HepG2 (cell line): Measurements from ENCODE around the gene CD276. TPM values are rescaled to one million over a fixed set of nuclear protein-coding genes. Genes with fewer than 3 reads are reported as not detected.

Experiments used
- ATAC-seq: fragments of 200-7000 bp; cut with Tn5 transposase; 3 replicates; pipeline ENCODE4 v1.9.1; 2020; ENCODE audit warnings: mild to moderate bottlenecking, moderate library complexity
- BruUV-seq: library from RNA; stranded (reverse); fragments of 400-500 nt; replicated peaks from 2 replicates; lab custom pipeline; 2021; lab: Mats Ljungman, UMichigan
- CTCF ChIA-PET: fragments of 300-600 bp; formaldehyde crosslinking; extraction: SDS; loops from one replicate; lab custom pipeline; 2021; ENCODE audit warnings: low total read pairs, inconsistent platforms, low intra/inter-chr PET ratio; lab: Yijun Ruan, JAX
- POLR2A ChIA-PET: fragments of 350-600 bp; sonication (Branson Sonifier 250); formaldehyde crosslinking; loops from one replicate; lab custom pipeline; 2020; ENCODE audit warnings: antibody characterized with exemption, inconsistent platforms; lab: Yijun Ruan, JAX
- DNase-seq: peaks from one replicate; pipeline ENCODE4 v3.0.0-alpha.2; 2015; ENCODE audit warnings: low spot score
- FAIRE-seq: peaks from 3 replicates; lab custom pipeline; 2011; peaks lifted over from hg19 to GRCh38; lab: Jason Lieb, UNC
- H2AFZ ChIP-seq: one replicate; pipeline ENCODE4 v1.6.1; 2011; ENCODE audit warnings: low read length, inconsistent platforms
- H3K27ac ChIP-seq: fragments of 300-600 bp; 3 replicates; pipeline ENCODE4 v1.8.0; 2011; ENCODE audit warnings: mixed run types, mild to moderate bottlenecking, mixed read lengths, low read length, inconsistent platforms; ENCODE audit not compliant: insufficient read depth; ENCODE audit errors: extremely low read length
- H3K27me3 ChIP-seq, 2 experiments: fragments of 200-600 bp in 1 of 2; 2 replicates in 1 of 2; 3 replicates in 1 of 2; pipeline versions ENCODE4 v1.6.0 to v1.8.0; 2011; ENCODE audit warnings: low read length in 2 of 2, mild to moderate bottlenecking in 2 of 2, moderate library complexity in 2 of 2, inconsistent platforms in 1 of 2; ENCODE audit not compliant: insufficient read depth in 2 of 2, control insufficient read depth in 1 of 2
- H3K36me3 ChIP-seq, 2 experiments: fragments of 200-600 bp in 1 of 2; replicated peaks in 1 of 2; 2 replicates in 1 of 2; 3 replicates in 1 of 2; pipeline versions ENCODE4 v1.5.1 to v1.8.0; 2011; ENCODE audit warnings: low read length in 2 of 2, inconsistent platforms in 1 of 2; ENCODE audit not compliant: insufficient read depth in 2 of 2, control insufficient read depth in 1 of 2
- H3K4me1 ChIP-seq: 2 replicates; pipeline ENCODE4 v1.5.1; 2012; ENCODE audit warnings: low read length, inconsistent platforms; ENCODE audit not compliant: insufficient read depth
- H3K4me2 ChIP-seq: 2 replicates; pipeline ENCODE4 v1.6.0; 2011; ENCODE audit warnings: low read depth, low read length, inconsistent platforms
- H3K4me3 ChIP-seq, 3 experiments: fragments of 200-600 bp in 1 of 3; sonication (generic), shearing (Covaris generic) in 1 of 3; replicated peaks in 1 of 3; 2 replicates each; pipeline ENCODE4 v1.5.1; 2011 to 2016; ENCODE audit warnings: low read length in 3 of 3, inconsistent platforms in 2 of 3, low read depth in 2 of 3, mild to moderate bottlenecking in 2 of 3, control low read depth in 1 of 3, mixed read lengths in 1 of 3; ENCODE audit not compliant: insufficient read depth in 1 of 3
- H3K79me2 ChIP-seq: one replicate; pipeline ENCODE4 v1.6.1; 2011; ENCODE audit warnings: low read length, inconsistent platforms; ENCODE audit not compliant: insufficient read depth
- H3K9ac ChIP-seq: 2 replicates; pipeline ENCODE4 v1.6.0; 2011; ENCODE audit warnings: mild to moderate bottlenecking, low read depth, low read length, inconsistent platforms; ENCODE audit not compliant: insufficient read depth
- H3K9me3 ChIP-seq: 2 replicates; pipeline ENCODE4 v1.5.1; 2012; ENCODE audit warnings: mild to moderate bottlenecking, low read length
- H4K20me1 ChIP-seq: 2 replicates; pipeline ENCODE4 v1.6.0; 2011; ENCODE audit warnings: inconsistent platforms, mild to moderate bottlenecking, low read length, moderate library complexity; ENCODE audit not compliant: insufficient read depth
- BCL6 ChIP-seq: IDR thresholded peaks from 2 replicates; pipeline ENCODE4 v1.6.1; 2016; ENCODE audit warnings: missing genetic modification reagents, missing compliant biosample characterization
- NFIB ChIP-seq: sonication (generic); formaldehyde crosslinking; IDR thresholded peaks from 2 replicates; pipeline ENCODE4 v1.9.0; 2021; ENCODE audit warnings: missing genetic modification reagents, mild to moderate bottlenecking, borderline replicate concordance
- PRMT3 ChIP-seq: sonication (generic); formaldehyde crosslinking; IDR thresholded peaks from 2 replicates; pipeline ENCODE4 v1.8.1; 2022; ENCODE audit warnings: low read depth, mild to moderate bottlenecking, moderate library complexity, missing genetic modification reagents, borderline replicate concordance
- SSRP1 ChIP-seq: IDR thresholded peaks from 2 replicates; pipeline ENCODE4 v1.6.1; 2016; ENCODE audit warnings: control low read depth
- TAF1 ChIP-seq: sonication (generic); formaldehyde crosslinking; IDR thresholded peaks from 2 replicates; pipeline ENCODE4 v1.4.0; 2020; ENCODE audit warnings: missing genetic modification reagents
- ZFP36L2 ChIP-seq: sonication (generic); formaldehyde crosslinking; IDR thresholded peaks from 2 replicates; pipeline ENCODE4 v1.4.0; 2020; ENCODE audit warnings: missing genetic modification reagents
- ZNF350 ChIP-seq: sonication (generic); formaldehyde crosslinking; IDR thresholded peaks from 2 replicates; pipeline ENCODE4 v1.4.0; 2020; ENCODE audit warnings: mild to moderate bottlenecking, low read depth, missing genetic modification reagents, borderline replicate concordance
- ZNF543 ChIP-seq: sonication (generic); formaldehyde crosslinking; IDR thresholded peaks from 2 replicates; pipeline ENCODE4 v1.4.0; 2020; ENCODE audit warnings: mild to moderate bottlenecking, missing genetic modification reagents
- ZNF569 ChIP-seq: sonication (generic); formaldehyde crosslinking; IDR thresholded peaks from 2 replicates; pipeline ENCODE4 v1.5.0; 2020; ENCODE audit warnings: mild to moderate bottlenecking, missing genetic modification reagents, moderate library complexity, borderline replicate concordance
- WGBS: methylation state at CpG from one replicate; pipeline ENCODE4 v1.1.6; 2017; ENCODE audit warnings: low lambda C conversion rate; 5-methylcytosine and 5-hydroxymethylcytosine counted together
- in situ Hi-C: cut with HindIII; loops from 2 replicates; pipeline ENCODE4 v1.10.0; 2017; ENCODE audit warnings: low pct_unique_long_range_greater_than_20kb; ENCODE audit not compliant: extremely low pct_ligation_motif_present
- intact Hi-C: fragments of 100-400 bp; cut with micrococcal nuclease; formaldehyde crosslinking; loops from one replicate; pipeline ENCODE4 v1.10.0; 2022; ENCODE audit not compliant: unreplicated experiment
- polyA plus RNA-seq, 8 experiments: library from polyadenylated mRNA; depleted of rRNA in 3 of 8; stranded (reverse) in 7 of 8; unstranded in 1 of 8; fragments of >200 nt; fragmentation: Illumina TruSeq in 4 of 8; extraction: Trizol in 4 of 8; gene quantifications; 2 replicates each; pipeline versions ENCODE4 v1.2.1 to v1.2.3, GENCODE V29; 2011 to 2016; ENCODE audit warnings: low read depth in 4 of 8, missing spikeins in 1 of 8, mixed read lengths in 1 of 8; ENCODE audit not compliant: insufficient read depth in 1 of 8
- total RNA-seq, 5 experiments: library from RNA; depleted of rRNA; stranded (reverse); fragments of >200 nt; fragmentation: Illumina TruSeq; extraction: Trizol; gene quantifications; 2 replicates each; pipeline ENCODE4 v1.2.3, GENCODE V29; 2016; ENCODE audit warnings: low read depth in 1 of 5
- TF ChIP-seq, protein P1 (sequence below): sonication (generic); formaldehyde crosslinking; IDR thresholded peaks from 2 replicates; pipeline ENCODE4 v1.4.0; 2020; ENCODE audit warnings: missing genetic modification reagents, mild to moderate bottlenecking, borderline replicate concordance
- TF ChIP-seq, protein P2 (sequence below): sonication (generic); formaldehyde crosslinking; IDR thresholded peaks from 2 replicates; pipeline ENCODE4 v1.8.0; 2022; ENCODE audit warnings: mild to moderate bottlenecking, missing genetic modification reagents
- TF ChIP-seq, protein P3 (sequence below): sonication (generic); formaldehyde crosslinking; IDR thresholded peaks from 2 replicates; pipeline ENCODE4 v1.4.0; 2020; ENCODE audit warnings: missing genetic modification reagents, mild to moderate bottlenecking, borderline replicate concordance
- TF ChIP-seq, protein P4 (sequence below): IDR thresholded peaks from 2 replicates; pipeline ENCODE4 v1.6.1; 2016

The CD276 gene
- total and polyA plus RNA-seq, 2 of the 13 experiments (the other 11 are each of a cell fraction or from before 2014, with no cell fraction given): 24.6 to 55.2 TPM

DNA sequence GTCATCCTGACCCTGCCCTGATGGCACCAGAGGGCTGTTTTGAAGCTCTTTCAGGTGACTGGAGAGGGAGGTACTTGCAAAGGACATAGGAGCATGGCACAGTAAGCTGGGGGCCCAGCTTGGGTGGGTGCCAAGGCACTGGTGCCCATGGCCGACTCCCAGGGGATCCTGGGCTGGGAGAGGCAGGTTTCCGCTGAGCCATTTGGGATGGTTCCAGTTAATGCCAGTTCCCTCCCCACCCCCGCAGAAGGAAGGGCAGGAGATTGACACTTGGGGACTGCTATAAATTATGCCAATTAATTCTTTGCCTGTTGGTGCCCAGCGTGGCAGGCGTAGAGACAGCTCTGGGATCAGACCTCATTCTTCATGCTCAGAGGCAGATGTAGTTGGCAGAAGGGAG, 26.1 kb downstream of the CD276 start (continued):
- TF ChIP-seq, protein P1, sequence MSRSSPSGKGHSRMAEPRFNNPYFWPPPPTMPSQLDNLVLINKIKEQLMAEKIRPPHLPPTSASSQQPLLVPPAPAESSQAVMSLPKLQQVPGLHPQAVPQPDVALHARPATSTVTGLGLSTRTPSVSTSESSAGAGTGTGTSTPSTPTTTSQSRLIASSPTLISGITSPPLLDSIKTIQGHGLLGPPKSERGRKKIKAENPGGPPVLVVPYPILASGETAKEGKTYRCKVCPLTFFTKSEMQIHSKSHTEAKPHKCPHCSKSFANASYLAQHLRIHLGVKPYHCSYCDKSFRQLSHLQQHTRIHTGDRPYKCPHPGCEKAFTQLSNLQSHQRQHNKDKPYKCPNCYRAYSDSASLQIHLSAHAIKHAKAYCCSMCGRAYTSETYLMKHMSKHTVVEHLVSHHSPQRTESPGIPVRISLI (CRISPR knock-in tag): no peak
- TF ChIP-seq, all 625 proteins: peak for 0

DNA sequence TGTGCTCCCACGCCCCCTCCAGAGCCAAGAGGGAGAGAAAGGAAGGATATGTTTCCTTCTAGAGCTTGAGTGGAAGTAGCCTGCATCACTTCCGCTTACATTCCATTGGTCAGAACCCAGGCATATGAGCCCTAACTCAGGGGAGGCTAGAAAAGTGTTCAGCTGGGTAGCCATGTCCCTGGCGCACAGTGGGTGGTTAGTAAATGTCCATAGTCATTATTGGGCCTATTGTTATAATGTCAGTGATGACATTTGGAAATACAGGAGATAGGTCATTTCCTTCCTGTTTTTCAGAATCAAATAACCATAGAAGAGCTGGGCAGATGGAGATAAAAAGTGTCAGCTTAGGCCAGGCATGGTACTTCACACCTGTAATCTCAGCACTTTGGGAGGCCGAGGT, 27.3 kb downstream of the CD276 start:
- no peaks in the 10 kb centered on the region for H3K9me3 ChIP-seq
- no peak for DNase-seq
- ChIA-PET CTCF (no interaction called here), POLR2A (no interaction called here)
- 97% methylated on average over 3 of the region's 4 CpGs for WGBS
- no peaks in the 10 kb centered on the region for H4K20me1 ChIP-seq
- no peak overlapping the region for H3K4me3 ChIP-seq
- no peak overlapping the region for H3K9ac ChIP-seq
- in situ Hi-C loops (no loop called here), intact Hi-C loops (no loop called here)
- no peak for FAIRE-seq
- H3K79me2 ChIP-seq: no peaks in the 10 kb centered on the region
- H3K36me3 ChIP-seq: peaks cover 7 to 39% of the 10 kb centered on the region in 2 experiments
- no peak overlapping the region for H3K27ac ChIP-seq
- H3K4me2 ChIP-seq: no peak overlapping the region
- no peak overlapping the region for H2AFZ ChIP-seq
- no TSS peak for BruUV-seq
- no peaks in the 10 kb centered on the region for H3K27me3 ChIP-seq
- no peak for ATAC-seq
- no peaks in the 10 kb centered on the region for H3K4me1 ChIP-seq
- TF ChIP-seq TAF1 (no peak), ZFP36L2 (CRISPR knock-in tag) (no peak), ZNF569 (no peak), PRMT3 (CRISPR knock-in tag) (no peak), ZNF543 (no peak), NFIB (CRISPR knock-in tag) (no peak), BCL6 (CRISPR knock-in tag) (no peak), SSRP1 (CRISPR knock-in tag) (no peak), ZNF350 (CRISPR knock-in tag) (no peak)
- TF ChIP-seq, protein P2, sequence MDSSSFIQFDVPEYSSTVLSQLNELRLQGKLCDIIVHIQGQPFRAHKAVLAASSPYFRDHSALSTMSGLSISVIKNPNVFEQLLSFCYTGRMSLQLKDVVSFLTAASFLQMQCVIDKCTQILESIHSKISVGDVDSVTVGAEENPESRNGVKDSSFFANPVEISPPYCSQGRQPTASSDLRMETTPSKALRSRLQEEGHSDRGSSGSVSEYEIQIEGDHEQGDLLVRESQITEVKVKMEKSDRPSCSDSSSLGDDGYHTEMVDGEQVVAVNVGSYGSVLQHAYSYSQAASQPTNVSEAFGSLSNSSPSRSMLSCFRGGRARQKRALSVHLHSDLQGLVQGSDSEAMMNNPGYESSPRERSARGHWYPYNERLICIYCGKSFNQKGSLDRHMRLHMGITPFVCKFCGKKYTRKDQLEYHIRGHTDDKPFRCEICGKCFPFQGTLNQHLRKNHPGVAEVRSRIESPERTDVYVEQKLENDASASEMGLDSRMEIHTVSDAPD (CRISPR knock-in tag): no peak
- TF ChIP-seq, protein P1 (CRISPR knock-in tag): no peak
- TF ChIP-seq, protein P3, sequence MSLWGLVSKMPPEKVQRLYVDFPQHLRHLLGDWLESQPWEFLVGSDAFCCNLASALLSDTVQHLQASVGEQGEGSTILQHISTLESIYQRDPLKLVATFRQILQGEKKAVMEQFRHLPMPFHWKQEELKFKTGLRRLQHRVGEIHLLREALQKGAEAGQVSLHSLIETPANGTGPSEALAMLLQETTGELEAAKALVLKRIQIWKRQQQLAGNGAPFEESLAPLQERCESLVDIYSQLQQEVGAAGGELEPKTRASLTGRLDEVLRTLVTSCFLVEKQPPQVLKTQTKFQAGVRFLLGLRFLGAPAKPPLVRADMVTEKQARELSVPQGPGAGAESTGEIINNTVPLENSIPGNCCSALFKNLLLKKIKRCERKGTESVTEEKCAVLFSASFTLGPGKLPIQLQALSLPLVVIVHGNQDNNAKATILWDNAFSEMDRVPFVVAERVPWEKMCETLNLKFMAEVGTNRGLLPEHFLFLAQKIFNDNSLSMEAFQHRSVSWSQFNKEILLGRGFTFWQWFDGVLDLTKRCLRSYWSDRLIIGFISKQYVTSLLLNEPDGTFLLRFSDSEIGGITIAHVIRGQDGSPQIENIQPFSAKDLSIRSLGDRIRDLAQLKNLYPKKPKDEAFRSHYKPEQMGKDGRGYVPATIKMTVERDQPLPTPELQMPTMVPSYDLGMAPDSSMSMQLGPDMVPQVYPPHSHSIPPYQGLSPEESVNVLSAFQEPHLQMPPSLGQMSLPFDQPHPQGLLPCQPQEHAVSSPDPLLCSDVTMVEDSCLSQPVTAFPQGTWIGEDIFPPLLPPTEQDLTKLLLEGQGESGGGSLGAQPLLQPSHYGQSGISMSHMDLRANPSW (CRISPR knock-in tag): no peak
- TF ChIP-seq, protein P4, sequence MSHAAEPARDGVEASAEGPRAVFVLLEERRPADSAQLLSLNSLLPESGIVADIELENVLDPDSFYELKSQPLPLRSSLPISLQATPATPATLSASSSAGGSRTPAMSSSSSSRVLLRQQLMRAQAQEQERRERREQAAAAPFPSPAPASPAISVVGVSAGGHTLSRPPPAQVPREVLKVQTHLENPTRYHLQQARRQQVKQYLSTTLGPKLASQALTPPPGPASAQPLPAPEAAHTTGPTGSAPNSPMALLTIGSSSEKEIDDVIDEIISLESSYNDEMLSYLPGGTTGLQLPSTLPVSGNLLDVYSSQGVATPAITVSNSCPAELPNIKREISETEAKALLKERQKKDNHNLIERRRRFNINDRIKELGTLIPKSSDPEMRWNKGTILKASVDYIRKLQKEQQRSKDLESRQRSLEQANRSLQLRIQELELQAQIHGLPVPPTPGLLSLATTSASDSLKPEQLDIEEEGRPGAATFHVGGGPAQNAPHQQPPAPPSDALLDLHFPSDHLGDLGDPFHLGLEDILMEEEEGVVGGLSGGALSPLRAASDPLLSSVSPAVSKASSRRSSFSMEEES (CRISPR knock-in tag): no peak
